Fibroblast of the conjunctiva (primary cell): Measurements from ENCODE around the gene SPTBN4.

Experiments used
- DNase-seq: peaks from one replicate; pipeline ENCODE4 v3.0.0-alpha.2; 2010; ENCODE audit warnings: low read depth

The SPTBN4 gene

DNA sequence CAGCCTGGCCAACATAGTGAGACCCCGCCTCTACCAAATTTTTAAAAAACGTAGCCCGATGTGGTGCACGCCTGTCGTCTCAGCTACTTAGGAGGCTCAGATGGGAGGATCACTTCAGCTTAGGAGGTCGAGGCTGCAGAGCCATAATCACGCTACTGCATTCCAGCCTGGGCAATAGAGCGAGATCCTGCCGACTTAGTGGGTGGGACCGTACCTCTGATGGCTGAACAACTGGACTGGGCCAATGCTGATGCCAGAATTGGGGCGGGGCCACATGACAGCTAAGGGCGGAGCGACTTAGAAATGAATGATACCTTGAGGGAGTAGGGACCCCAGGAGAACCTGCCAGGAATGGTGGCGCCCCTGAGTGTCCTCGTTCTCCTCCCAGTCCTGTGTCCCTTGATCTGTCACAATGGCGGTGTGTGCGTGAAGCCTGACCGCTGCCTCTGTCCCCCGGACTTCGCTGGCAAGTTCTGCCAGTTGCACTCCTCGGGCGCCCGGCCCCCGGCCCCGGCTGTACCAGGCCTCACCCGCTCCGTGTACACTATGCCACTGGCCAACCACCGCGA, 137.9 kb downstream of the SPTBN4 start:
- DNase-seq = no peak

DNA sequence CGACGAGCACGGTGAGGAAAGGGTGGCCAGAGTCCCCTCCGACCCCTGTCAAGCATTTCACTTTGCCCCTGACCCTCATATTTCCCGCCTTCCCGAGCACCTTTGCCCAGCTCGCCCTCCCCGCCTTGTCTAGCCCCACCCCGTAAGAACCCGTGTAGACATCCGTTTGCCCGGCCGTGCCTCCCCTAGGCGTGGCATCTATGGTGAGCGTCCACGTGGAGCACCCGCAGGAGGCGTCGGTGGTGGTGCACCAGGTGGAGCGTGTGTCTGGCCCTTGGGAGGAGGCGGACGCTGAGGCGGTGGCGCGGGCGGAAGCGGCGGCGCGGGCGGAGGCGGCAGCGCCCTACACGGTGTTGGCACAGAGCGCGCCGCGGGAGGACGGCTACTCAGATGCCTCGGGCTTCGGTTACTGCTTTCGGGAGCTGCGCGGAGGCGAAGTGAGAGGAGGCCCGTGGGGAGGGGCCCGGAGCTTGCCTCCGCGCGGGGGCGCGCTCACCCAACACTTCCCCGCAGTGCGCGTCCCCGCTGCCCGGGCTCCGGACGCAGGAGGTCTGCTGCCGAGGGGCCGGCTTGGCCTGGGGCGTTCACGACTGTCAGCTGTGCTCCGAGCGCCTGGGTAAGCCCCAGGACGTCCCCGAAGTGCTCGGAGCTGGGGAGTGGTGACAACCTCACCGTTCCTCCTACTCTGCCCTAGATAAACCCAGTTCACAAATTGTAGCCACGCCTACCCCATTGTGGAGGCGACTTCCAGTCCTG, 138.6 kb downstream of the SPTBN4 start:
- DNase-seq = no peak

DNA sequence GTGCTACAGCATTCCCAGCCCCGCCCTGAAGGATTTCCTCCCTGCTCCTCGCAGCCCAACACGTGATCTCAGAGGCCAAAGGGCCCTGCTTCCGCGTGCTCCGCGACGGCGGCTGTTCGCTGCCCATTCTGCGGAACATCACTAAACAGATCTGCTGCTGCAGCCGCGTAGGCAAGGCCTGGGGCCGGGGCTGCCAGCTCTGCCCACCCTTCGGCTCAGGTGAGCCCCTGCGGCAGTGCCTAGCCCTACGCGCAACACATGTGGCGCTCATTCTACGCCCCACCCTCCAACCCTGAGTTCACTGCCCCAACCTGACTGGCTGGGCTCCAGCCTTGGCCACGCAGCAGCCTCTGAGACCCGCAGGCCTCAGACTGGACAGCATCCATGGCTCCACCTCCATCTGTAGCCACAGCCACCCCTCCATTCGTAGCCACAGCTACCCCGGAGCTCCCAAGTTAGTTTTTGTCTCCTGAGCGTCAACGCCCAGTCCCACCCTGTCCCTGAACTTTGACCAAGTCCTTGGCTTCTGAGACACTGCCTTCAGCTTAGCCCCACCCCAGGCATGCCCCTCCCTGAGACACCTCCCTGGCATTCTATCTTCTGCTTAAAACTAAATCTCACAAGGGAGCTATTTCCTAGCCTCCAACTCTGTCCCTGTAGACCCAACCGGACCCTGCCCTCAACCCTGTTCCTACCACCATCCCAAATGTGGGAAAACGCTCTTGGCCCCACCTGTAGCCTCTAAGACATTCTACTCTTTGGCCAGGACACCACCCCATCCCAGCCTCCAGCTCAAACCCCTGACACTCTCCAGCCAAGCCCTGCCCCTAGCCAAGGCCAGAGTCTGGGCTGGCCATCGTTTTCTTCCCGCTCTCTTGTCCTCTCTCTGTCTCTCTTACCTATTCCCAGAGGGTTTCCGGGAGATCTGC, 140.8 kb downstream of the SPTBN4 start:
- DNase-seq = no peak

DNA sequence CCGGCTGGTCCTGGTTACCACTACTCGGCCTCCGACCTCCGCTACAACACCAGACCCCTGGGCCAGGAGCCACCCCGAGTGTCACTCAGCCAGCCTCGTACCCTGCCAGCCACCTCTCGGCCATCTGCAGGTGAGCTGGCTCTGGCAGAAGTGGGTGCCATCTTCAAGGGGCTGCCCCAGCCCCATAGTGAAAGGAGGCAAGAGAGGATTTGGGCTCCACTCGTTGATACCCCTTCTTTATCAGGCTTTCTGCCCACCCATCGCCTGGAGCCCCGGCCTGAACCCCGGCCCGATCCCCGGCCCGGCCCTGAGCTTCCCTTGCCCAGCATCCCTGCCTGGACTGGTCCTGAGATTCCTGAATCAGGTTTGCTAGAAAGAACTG, 141.4 kb downstream of the SPTBN4 start:
- DNase-seq = no peak

DNA sequence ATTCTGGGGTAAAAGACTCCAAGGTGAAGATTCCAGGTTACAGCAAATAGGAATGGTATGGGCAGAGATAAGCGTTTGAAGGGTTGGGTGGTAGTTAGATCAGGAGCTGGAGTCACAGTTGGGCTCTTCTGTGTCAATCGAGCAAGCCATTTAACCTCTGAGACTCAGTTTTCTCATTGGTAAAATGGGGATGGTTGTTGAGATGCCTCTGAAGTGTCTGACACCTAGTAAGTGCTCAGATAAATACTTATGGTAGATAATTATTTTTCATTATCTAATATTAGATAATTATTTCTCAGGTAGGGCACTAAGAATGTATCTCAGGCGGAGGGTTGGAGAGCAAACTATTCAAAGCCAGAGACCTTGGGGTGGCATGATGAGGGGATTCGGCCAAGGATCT, 142.2 kb downstream of the SPTBN4 start:
- DNase-seq = no peak

DNA sequence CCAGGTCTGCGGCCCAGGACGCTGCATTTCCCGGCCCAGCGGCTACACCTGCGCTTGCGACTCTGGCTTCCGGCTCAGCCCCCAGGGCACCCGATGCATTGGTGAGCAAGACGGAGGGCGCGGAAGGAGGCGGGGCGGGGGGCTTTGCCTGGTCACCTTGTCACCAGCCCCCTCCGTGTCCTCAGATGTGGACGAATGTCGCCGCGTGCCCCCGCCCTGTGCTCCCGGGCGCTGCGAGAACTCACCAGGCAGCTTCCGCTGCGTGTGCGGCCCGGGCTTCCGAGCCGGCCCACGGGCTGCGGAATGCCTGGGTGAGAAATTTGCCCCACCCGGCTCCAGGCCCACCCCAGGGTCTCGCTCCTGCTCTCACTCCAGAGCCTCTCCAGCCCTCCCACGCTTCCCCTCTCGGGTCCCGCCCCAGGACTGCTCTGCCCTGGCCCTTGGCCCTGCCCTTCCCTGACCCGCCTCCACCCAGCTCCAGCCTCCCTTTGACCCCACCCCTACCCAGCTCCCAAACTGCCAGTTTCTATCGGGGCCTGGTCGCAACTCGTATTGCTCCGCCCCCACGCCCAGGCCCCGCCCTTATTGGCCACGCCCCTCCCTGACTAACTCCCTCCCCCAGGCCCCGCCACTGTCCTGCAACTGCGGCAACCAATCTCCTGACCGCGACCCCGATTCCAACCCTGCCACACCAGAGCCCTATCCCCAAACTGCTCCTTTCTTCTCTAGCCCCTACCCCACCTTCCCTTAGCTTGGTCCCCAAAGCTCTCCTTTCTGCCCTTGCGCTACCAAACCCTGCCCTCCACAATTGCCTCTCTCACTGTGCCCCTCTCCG, 143.0 kb downstream of the SPTBN4 start:
- DNase-seq = peak; percentile 76

DNA sequence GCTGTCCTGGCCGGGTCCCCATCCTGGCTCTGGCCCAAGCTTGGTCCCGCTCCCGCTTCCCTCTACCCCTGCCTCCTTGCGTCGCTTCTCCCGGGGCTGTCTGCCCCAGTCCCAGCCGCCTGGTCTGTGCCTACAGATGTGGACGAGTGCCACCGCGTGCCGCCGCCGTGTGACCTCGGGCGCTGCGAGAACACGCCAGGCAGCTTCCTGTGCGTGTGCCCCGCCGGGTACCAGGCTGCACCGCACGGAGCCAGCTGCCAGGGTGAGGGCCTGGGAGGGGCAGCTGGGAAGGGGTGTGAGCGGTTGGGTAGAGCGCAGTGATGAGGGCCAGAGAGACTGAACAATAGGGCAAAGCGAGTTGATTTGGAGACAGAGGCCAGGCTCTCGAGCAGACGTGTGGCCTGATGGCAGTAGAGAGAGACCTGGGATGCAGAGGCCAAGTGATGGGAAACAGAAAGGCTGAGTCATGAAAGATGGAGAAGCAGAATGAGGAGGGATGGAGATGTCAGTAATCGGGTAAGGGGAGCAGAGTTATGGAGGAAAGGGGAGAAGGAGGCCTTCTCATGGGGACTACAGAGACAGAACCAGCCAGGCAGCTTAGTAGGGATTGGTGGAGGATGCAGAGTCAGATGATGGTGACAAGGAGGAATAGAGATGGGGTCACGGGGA, 143.7 kb downstream of the SPTBN4 start:
- DNase-seq = no peak

DNA sequence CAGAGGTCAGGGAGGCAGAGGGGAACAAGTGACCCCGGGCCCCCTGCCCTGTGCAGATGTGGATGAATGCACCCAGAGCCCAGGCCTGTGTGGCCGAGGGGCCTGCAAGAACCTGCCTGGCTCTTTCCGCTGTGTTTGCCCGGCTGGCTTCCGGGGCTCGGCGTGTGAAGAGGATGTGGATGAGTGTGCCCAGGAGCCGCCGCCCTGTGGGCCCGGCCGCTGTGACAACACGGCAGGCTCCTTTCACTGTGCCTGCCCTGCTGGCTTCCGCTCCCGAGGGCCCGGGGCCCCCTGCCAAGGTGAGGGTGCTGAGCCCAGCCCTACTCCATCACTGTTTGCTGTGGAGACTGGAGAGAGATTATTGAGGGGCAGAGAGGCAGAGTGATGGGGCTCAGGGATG, 144.3 kb downstream of the SPTBN4 start:
- DNase-seq = no peak

DNA sequence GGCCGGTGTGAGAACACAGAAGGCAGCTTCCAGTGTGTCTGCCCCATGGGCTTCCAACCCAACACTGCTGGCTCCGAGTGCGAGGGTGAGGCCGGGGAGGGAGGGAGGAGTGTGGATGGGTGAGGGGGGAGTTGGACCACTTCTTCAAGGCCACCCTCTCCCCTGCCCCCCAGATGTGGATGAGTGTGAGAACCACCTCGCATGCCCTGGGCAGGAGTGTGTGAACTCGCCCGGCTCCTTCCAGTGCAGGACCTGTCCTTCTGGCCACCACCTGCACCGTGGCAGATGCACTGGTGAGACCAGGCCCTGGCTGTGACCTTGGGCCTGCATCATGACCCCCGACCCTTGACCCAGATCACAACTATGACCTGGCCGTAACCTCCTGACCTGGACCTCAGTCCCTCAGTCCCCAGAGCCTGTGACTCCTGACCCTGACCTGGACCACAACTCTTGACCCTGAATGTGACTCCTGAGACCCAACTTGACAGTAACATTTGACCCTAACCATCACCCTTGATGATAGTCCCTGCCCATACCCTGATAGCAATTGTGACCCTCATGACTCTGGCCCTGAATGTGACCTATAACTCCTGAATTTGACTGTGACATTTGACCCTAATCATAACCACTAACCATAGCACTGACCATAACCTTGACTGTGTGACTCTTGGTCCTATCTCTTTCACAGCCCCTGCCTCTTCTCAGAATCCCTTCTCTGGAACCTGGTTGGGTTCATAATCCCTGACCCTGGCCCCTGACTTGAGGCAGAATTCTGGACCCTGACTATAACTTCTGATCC, 145.3 kb downstream of the SPTBN4 start:
- no peak for DNase-seq

DNA sequence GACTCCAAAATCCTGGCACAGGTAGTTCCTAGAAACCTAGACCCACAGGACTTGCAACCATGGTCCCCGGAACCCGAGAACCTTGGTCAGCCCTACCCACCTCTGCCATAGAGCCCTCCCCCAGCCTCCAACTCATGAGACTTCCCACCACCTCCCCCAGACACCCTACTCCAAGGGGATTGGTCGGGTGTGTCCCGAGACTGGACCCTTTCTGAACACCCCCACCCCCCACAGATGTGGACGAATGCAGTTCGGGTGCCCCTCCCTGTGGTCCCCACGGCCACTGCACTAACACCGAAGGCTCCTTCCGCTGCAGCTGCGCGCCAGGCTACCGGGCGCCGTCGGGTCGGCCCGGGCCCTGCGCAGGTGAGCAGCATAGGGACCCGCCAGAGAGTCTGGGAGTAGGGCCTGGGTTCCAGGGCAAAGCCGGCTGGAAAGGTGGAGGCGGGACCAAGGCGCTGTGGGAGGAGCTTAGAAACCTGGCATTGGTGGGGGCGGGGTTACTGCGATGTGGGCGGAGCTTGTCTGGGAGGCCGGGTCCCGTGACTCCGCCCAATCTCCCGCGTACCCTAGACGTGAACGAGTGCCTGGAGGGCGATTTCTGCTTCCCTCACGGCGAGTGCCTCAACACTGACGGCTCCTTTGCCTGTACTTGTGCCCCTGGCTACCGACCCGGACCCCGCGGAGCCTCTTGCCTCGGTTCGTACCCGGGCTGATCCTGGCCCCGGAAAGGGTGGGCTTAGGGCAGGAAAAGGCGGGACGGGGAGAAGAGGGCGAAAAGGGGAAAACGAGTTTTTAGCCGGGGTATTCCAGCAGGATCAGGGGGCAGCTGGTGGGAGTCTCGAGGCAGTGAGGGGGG, 146.3 kb downstream of the SPTBN4 start:
- DNase-seq = no peak

DNA sequence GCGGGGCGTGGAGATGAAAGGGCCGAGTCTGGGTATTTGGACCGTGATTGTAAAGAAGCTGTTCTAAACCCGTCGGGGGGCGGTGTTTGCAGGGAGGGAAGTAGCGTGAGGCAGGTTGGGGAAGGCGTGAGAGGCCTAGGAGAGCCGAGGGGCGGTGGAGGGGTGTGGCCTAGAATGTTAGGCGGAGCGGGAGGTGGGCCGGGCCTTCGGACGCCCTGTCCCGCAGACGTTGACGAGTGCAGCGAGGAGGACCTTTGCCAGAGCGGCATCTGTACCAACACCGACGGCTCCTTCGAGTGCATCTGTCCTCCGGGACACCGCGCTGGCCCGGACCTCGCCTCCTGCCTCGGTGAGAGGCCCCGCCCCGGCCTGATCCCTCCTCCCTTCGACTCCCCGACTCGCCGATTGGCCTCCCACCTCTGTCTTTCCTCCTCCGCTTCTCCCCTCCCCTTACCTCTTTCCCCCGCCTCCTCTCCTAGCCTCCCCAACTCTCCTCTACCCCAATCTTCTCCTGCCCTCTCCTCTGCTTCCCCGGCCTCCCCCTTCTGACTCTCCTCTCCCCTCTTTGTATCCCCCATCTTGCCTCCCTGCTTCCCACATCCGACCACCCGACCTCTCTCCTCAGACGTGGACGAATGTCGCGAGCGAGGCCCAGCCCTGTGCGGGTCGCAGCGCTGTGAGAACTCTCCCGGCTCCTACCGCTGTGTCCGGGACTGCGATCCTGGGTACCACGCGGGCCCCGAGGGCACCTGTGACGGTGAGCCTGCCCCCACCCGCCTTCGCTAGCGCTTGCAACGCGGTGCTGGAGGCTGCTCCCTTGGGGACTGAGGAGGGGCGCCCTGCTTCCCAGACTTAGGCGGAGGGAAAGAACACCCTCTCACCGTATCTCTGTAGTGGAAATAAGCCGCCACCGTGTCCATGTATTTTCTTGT, 147.2 kb downstream of the SPTBN4 start:
- peak; percentile 79 for DNase-seq

DNA sequence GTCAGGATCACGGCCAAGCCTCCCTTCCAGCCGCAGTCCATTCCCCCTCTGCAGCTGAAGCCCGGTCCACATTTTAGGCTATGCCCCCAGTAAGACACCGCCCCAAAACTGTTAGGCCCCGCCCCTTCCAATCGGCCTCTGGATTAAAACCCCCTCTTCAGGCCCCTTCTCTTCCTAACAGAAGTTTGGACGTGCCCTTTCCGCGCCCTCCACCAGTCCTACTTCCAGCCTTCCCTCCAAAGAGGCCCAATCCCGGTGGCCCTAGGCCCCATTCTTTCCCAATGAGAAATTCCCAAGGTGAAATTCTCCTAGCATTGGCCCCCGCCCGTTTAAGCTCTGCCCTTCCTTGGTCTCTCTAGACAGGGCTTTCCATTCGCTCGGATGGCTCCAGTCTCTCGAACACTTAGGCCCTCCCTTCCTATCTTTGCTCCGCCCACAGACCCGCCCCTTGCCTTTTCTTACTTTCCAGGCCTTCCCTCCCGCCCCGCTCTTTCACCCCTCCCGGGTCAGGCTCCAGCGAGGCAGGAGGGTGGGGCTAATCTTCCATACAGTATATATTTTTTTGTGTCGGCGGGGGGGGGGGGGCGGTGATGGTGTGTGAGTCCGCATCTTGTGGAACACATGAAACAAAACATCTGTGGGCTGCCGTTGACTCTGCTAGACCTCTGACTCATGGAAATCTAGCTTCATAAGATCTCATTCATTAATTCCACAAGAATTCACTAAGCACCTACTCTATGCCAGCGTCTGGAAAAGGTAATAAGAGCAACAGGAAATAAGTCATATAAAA, 148.0 kb downstream of the SPTBN4 start:
- DNase-seq = peak; percentile 90

DNA sequence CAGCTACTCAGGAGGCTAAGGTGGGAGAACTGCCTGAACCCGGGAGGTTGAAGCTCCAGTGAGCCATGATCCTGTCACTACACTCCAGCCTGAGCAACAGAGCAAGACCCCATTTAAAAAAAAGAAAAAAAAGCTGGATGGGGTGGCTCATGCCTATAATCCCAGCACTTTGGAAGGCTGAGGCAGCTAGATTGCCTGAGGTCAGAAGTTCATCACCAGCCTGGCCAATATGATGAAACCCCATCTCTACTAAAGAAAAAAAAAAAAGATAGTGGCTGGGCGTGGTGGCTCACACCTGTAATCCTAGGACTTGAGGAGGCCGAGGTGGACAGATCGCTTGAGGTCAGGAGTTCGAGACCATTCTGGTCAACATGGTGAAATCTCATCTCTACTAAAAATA, 149.4 kb downstream of the SPTBN4 start:
- DNase-seq = no peak

DNA sequence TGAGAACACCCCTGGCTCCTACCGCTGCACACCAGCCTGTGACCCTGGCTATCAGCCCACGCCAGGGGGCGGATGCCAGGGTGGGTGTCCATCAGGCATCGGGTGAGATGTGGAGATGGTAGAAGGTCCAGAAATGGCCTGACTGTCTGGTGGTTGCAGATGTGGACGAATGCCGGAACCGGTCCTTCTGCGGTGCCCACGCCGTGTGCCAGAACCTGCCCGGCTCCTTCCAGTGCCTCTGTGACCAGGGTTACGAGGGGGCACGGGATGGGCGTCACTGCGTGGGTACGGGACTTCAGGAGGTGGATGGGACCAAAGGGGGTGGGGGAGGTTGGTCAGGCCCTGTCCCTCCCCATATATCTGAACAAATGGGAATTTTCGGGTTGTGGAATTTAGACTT, 150.1 kb downstream of the SPTBN4 start:
- no peak for DNase-seq

DNA sequence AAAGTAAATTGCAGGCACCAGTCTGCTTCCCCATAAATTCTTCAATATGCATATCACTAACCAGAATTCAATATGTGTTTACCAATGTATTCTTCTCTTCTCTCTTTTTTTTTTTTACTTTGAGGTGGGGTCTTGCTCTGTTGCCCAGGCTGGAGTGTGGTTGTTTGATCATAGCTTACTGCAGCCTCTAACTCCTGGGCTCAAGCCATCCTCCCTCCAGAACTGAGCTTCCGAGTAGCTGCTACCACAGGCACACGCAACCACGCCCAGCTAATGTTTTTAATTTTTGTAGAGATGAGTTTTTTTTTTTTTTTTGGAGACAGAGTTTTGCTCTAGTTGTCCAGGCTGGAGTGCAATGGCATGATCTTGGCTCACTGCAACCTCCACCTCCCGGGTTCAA, 151.2 kb downstream of the SPTBN4 start:
- DNase-seq = no peak

DNA sequence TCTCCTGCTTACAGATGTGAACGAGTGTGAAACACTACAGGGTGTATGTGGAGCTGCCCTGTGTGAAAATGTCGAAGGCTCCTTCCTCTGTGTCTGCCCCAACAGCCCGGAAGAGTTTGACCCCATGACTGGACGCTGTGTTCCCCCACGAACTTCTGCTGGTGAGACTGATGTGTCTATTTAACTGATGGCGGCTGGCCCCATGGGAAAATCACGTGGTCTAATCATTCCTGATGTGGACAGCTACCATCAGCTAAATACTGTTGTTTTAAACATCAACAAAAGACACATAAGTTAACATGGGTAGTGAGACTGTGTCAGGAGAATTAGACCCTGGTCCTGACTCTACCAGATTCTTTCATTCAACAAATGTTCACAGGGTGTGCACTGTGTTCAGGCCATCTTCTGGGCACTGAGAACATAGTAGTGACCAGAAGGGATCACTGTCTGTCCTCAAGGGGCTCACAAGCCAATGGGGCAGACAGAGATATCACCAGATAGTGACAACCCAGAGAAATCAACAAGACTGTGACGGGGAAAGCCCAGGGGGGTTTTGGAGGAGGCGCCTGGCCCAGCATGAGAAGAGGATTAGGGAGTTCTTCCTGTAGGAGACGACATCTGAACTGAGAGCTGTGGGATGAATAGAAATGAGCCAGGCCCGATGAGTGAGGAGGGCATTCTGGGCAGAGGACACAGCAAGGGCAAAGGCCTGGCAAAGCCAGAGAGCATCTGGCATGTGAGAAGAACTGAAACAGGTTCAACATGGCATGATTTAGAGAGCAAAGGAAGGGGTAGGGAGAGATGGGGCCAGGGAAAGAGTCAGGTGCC, 152.7 kb downstream of the SPTBN4 start:
- no peak for DNase-seq

DNA sequence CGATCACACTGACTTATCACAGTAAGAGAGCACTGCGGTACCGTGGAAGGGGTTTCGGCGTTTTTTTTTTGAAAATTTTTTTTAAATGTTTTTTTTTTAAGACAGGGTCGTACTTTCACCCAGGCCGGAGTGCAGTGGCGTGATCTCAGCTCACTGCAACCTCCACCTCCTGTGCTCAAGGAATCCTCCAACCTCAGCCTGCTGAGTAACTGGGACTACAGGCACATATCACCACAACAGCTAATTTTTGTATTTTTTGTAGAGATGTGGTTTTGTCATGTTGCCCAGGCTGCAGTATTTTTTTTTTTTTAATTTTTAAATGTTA, 153.3 kb downstream of the SPTBN4 start:
- DNase-seq = no peak
